ENCODE data around the gene PURA.

Gene PURA

DNA sequence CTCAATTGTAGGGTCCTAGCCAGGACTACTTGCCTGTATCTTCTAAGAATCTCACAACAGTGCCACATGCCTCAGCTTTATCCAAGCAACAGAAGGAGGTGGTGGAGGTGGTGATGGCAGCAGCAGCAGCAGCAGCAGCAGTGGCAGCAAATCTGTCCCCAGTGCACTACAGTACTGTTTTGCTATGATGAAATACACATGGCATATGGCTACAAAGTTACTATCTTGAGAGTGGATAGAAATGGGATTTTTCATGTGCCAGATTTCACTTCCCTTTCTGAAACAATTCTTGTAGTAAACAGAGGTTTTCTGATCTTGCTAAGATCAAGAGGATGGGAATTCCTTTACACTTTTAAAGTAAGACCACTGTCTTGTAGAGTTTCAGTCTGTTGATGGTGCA, 53.0 kb downstream of the PURA start:
- DNase-seq (ENCODE audit: extremely low read depth, low read depth), result no peak
- H3K4me3 ChIP-seq (replicated peaks; ENCODE audit: low read depth, low read length), result no peak overlapping the region
- TF ChIP-seq CTCF (IDR thresholded peaks at IDR 0.05; ENCODE audit: low read depth, low read length, missing control alignments), result no peak

- DNase-seq (ENCODE audit: extremely low read depth, low read depth), result no peak
- TF ChIP-seq CTCF (IDR thresholded peaks at IDR 0.05; ENCODE audit: low read depth, low read length, missing control alignments), result no peak
- no peak overlapping the region for H3K4me3 ChIP-seq (replicated peaks; ENCODE audit: low read depth, low read length)
Measured at GRCh38 chr5:140168371-140168770, 54.5 kb downstream of the PURA start.

GRCh38 chr5:140169410-140169809, 55.5 kb downstream of the PURA start:
- no peak for DNase-seq (ENCODE audit: extremely low read depth, low read depth)
- H3K4me3 ChIP-seq (replicated peaks; ENCODE audit: low read depth, low read length), result no peak overlapping the region
- TF ChIP-seq CTCF (IDR thresholded peaks at IDR 0.05; ENCODE audit: low read depth, low read length, missing control alignments), result peak; percentile 6

- no peak for DNase-seq (ENCODE audit: extremely low read depth, low read depth)
- TF ChIP-seq CTCF (IDR thresholded peaks at IDR 0.05; ENCODE audit: low read depth, low read length, missing control alignments), result no peak
- no peak overlapping the region for H3K4me3 ChIP-seq (replicated peaks; ENCODE audit: low read depth, low read length)
Measured at GRCh38 chr5:140172483-140172882, 58.6 kb downstream of the PURA start.

DNA sequence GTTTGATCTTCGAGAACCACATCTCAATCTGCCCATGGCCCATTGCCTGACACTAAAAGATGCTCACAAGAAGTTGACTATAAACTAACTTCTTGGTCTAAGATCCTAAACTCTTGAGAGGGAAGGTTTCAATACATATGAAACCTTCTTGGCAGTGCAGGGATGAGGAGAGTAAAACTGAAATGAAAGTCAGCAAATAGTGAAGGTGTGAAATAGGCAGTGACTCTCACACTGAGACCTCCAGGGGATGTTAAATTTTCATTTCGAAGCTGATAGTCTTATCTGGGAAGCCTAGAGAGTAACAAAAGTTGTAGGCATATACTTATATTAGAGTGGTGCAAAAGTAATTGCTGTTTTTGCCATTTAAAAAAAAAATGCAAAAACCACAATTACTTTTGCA, 60.1 kb downstream of the PURA start:
- no peak for TF ChIP-seq CTCF (IDR thresholded peaks at IDR 0.05; ENCODE audit: low read depth, low read length, missing control alignments)
- no peak overlapping the region for H3K4me3 ChIP-seq (replicated peaks; ENCODE audit: low read depth, low read length)
- no peak for DNase-seq (ENCODE audit: extremely low read depth, low read depth)

- DNase-seq (ENCODE audit: extremely low read depth, low read depth), result peak; percentile 66
- no peak for TF ChIP-seq CTCF (IDR thresholded peaks at IDR 0.05; ENCODE audit: low read depth, low read length, missing control alignments)
- H3K4me3 ChIP-seq (replicated peaks; ENCODE audit: low read depth, low read length), result peak within 1 kb of the TSS; percentile 89
Measured at GRCh38 chr5:140174465-140175366, 60.8 kb downstream of the PURA start, which contains the start of gene CYSTM1. TSS of gene CYSTM1 (plus strand) at chr5:140175188. CDS start at chr5:140194466, 19,278 bp downstream.

All from HFF-Myc (cell line).